H9 (cell line): ENCODE measurements around the gene PDE1C. TPM values are rescaled to one million over a fixed set of nuclear protein-coding genes. Genes with fewer than 3 reads are reported as not detected.

ENCODE experiments used
- DNase-seq: peaks from one replicate; pipeline ENCODE4 v3.0.0-alpha.2; 2017
- H2AFZ ChIP-seq: one replicate; pipeline ENCODE4 v1.6.1; 2013; ENCODE audit warnings: mild to moderate bottlenecking, low read length, control low read depth, moderate library complexity
- H2AK5ac ChIP-seq: 2 replicates; pipeline ENCODE4 v1.6.1; 2013; ENCODE audit warnings: low read length, control low read depth, mixed read lengths; ENCODE audit not compliant: insufficient read length
- H2BK120ac ChIP-seq: one replicate; pipeline ENCODE4 v1.6.1; 2013; ENCODE audit warnings: low read depth, mild to moderate bottlenecking, low read length, control low read depth, inconsistent platforms; ENCODE audit not compliant: poor library complexity, severe bottlenecking
- H2BK12ac ChIP-seq: 2 replicates; pipeline ENCODE4 v1.6.1; 2013; ENCODE audit warnings: low read length, control low read depth, mixed read lengths, low read depth; ENCODE audit not compliant: insufficient read length
- H2BK15ac ChIP-seq: 2 replicates; pipeline ENCODE4 v1.6.1; 2013; ENCODE audit warnings: low read depth, low read length, control low read depth
- H2BK20ac ChIP-seq: one replicate; pipeline ENCODE4 v1.6.1; 2013; ENCODE audit warnings: low read depth, mild to moderate bottlenecking, low read length, control low read depth, inconsistent platforms; ENCODE audit not compliant: poor library complexity, severe bottlenecking
- H2BK5ac ChIP-seq: 2 replicates; pipeline ENCODE4 v1.6.1; 2013; ENCODE audit warnings: low read length, control low read depth, mixed read lengths; ENCODE audit not compliant: insufficient read length
- H3K14ac ChIP-seq: 2 replicates; pipeline ENCODE4 v1.6.1; 2013; ENCODE audit warnings: low read length, control low read depth; ENCODE audit not compliant: insufficient read depth
- H3K18ac ChIP-seq: 2 replicates; pipeline ENCODE4 v1.6.1; 2013; ENCODE audit warnings: low read depth, mild to moderate bottlenecking, mixed read lengths, low read length, control low read depth; ENCODE audit not compliant: insufficient read length
- H3K23ac ChIP-seq: 2 replicates; pipeline ENCODE4 v1.6.1; 2013; ENCODE audit warnings: low read length, control low read depth, mixed read lengths, low read depth; ENCODE audit not compliant: insufficient read length
- H3K23me2 ChIP-seq: 2 replicates; pipeline ENCODE4 v1.6.1; 2013; ENCODE audit warnings: low read depth, mild to moderate bottlenecking, mixed read lengths, low read length, control low read depth; ENCODE audit not compliant: insufficient read length, poor library complexity, severe bottlenecking
- H3K27ac ChIP-seq: 2 replicates; pipeline ENCODE4 v1.5.1; 2013; ENCODE audit warnings: low read length, control low read depth, mixed read lengths, low read depth; ENCODE audit not compliant: insufficient read length
- H3K27me3 ChIP-seq: 2 replicates; pipeline ENCODE4 v1.6.1; 2013; ENCODE audit warnings: low read length, control low read depth, inconsistent platforms; ENCODE audit not compliant: insufficient read depth
- H3K4ac ChIP-seq: 2 replicates; pipeline ENCODE4 v1.6.1; 2013; ENCODE audit warnings: low read depth, mild to moderate bottlenecking, control low read depth, inconsistent platforms, low read length, moderate library complexity
- H3K4me1 ChIP-seq: 2 replicates; pipeline ENCODE4 v1.6.1; 2013; ENCODE audit warnings: low read length, control low read depth, inconsistent platforms; ENCODE audit not compliant: insufficient read depth
- H3K4me2 ChIP-seq: 2 replicates; pipeline ENCODE4 v1.6.1; 2013; ENCODE audit warnings: low read length, control low read depth, mixed read lengths; ENCODE audit not compliant: insufficient read length, insufficient read depth
- H3K56ac ChIP-seq: 2 replicates; pipeline ENCODE4 v1.6.1; 2013; ENCODE audit warnings: low read depth, mild to moderate bottlenecking, mixed read lengths, low read length, control low read depth; ENCODE audit not compliant: insufficient read length
- H3K79me1 ChIP-seq: 2 replicates; pipeline ENCODE4 v1.6.1; 2013; ENCODE audit warnings: low read depth, mild to moderate bottlenecking, moderate library complexity, low read length, control low read depth, inconsistent platforms; ENCODE audit not compliant: insufficient read depth, poor library complexity, severe bottlenecking
- H3K79me2 ChIP-seq: 2 replicates; pipeline ENCODE4 v1.6.1; 2013; ENCODE audit warnings: low read length, control low read depth, inconsistent platforms; ENCODE audit not compliant: insufficient read depth
- H3K9ac ChIP-seq: 2 replicates; pipeline ENCODE4 v1.6.1; 2013; ENCODE audit warnings: low read length, control low read depth, mixed read lengths; ENCODE audit not compliant: insufficient read length; ENCODE audit errors: extremely low read depth
- H3K9me3 ChIP-seq: one replicate; pipeline ENCODE4 v1.6.1; 2013; ENCODE audit warnings: low read depth, low read length, inconsistent platforms; ENCODE audit not compliant: control insufficient read depth
- H3T11ph ChIP-seq: one replicate; pipeline ENCODE4 v1.6.1; 2013; ENCODE audit warnings: mild to moderate bottlenecking, low read length, control low read depth, inconsistent platforms
- H4K20me1 ChIP-seq: one replicate; pipeline ENCODE4 v1.6.1; 2013; ENCODE audit not compliant: control insufficient read depth, insufficient read length, insufficient read depth
- H4K5ac ChIP-seq: 2 replicates; pipeline ENCODE4 v1.6.1; 2013; ENCODE audit warnings: low read depth, mild to moderate bottlenecking, mixed read lengths, low read length, control low read depth; ENCODE audit not compliant: insufficient read length
- H4K8ac ChIP-seq: replicated peaks from 2 replicates; pipeline ENCODE4 v1.6.1; 2013; ENCODE audit warnings: low read length, control low read depth, mixed read lengths, low read depth; ENCODE audit not compliant: insufficient read length
- H4K91ac ChIP-seq: 2 replicates; pipeline ENCODE4 v1.6.1; 2013; ENCODE audit warnings: low read depth, mild to moderate bottlenecking, moderate library complexity, mixed read lengths, low read length, control low read depth; ENCODE audit not compliant: insufficient read length
- H3K27ac Mint-ChIP-seq, 3 experiments: 2 replicates in 2 of 3; 3 replicates in 1 of 3; pipeline ENCODE4 v1.8.0; 2020 to 2021; ENCODE audit warnings: mixed read lengths in 3 of 3, mild to moderate bottlenecking in 1 of 3, moderate library complexity in 1 of 3
- H3K27me3 Mint-ChIP-seq: 2 replicates; pipeline ENCODE4 v1.8.0; 2021; ENCODE audit warnings: low read depth, mild to moderate bottlenecking, moderate library complexity, mixed read lengths
- H3K36me3 Mint-ChIP-seq, 3 experiments: 2 replicates in 2 of 3; 3 replicates in 1 of 3; pipeline ENCODE4 v1.8.0; 2020 to 2021; ENCODE audit warnings: low read depth in 3 of 3, mixed read lengths in 3 of 3; ENCODE audit not compliant: insufficient read depth in 1 of 3
- H3K4me1 Mint-ChIP-seq, 2 experiments: 2 replicates each; pipeline ENCODE4 v1.8.0; 2020; ENCODE audit warnings: mixed read lengths in 2 of 2
- H3K4me3 Mint-ChIP-seq, 2 experiments: 2 replicates in 1 of 2; 3 replicates in 1 of 2; pipeline ENCODE4 v1.8.0; 2020 to 2021; ENCODE audit warnings: mild to moderate bottlenecking in 2 of 2, mixed read lengths in 2 of 2, moderate library complexity in 1 of 2
- H3K9me3 Mint-ChIP-seq, 2 experiments: 2 replicates in 1 of 2; 3 replicates in 1 of 2; pipeline ENCODE4 v1.8.0; 2020; ENCODE audit warnings: mild to moderate bottlenecking in 2 of 2, mixed read lengths in 2 of 2, moderate library complexity in 1 of 2
- WGBS: extraction: QIAGEN DNeasy Blood & Tissue Kit; methylation state at CpG from one replicate; pipeline ENCODE4 v1.1.7; 2013; ENCODE audit warnings: missing lambda C conversion rate, low lambda C conversion rate, mixed read lengths; ENCODE audit not compliant: insufficient read length; ENCODE audit errors: extremely low coverage; 5-methylcytosine and 5-hydroxymethylcytosine counted together
- total RNA-seq: library from RNA; stranded (reverse); gene quantifications from 2 replicates; pipeline ENCODE4 v1.2.1, GENCODE V29; 2021
- TF ChIP-seq, protein P1 (sequence below): fragments of 200-600 bp; sonication (generic); conservative IDR thresholded peaks from 3 replicates; pipeline ENCODE4 v1.8.0; 2021; ENCODE audit warnings: antibody characterized with exemption, mild to moderate bottlenecking

PDE1C gene
- total RNA-seq, 1 experiment from 2014 or later = 0.17 TPM

DNA sequence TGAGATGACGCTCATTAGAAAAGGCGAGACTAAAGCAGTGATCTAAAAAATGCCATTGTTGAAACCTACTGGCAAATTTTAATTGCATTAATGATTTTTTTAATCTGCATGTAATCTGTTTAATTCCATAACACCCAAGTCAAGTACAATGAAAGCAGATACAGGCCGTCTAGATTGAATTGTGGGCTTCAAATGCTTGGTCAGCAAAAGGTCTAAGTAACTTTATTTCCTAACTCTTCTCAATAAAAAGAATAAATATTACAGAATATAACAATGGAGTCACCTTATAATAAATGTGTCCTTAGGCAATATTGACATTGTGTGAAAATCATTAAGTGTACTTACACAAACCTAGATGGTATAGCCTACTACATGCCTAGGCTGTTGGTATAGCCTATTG is 20.6 kb downstream of the PDE1C start:
- Histone ChIP-seq H2BK5ac (no peak overlapping the region), H2BK15ac (no peak overlapping the region), H2AFZ (no peak overlapping the region), H2BK120ac (no peak overlapping the region), H3K4me1 (no peaks in the 10 kb centered on the region), H3T11ph (no peak overlapping the region), H2BK12ac (no peak overlapping the region), H3K23ac (no peak overlapping the region), H3K23me2 (peaks cover 2% of the 10 kb centered on the region), H4K91ac (no peak overlapping the region), H3K14ac (no peak overlapping the region), H3K9me3 (no peaks in the 10 kb centered on the region), H3K27me3 (no peaks in the 10 kb centered on the region; the same call in 1 of the 2 replicates), H3K9ac (no peak overlapping the region), H4K8ac (no peak overlapping the region), H3K4ac (no peak overlapping the region), H3K4me2 (no peak overlapping the region), H4K5ac (no peak overlapping the region), H2AK5ac (no peak overlapping the region), H3K79me2 (no peaks in the 10 kb centered on the region), H3K56ac (no peak overlapping the region), H4K20me1 (no peaks in the 10 kb centered on the region), H2BK20ac (no peak overlapping the region), H3K79me1 (no peaks in the 10 kb centered on the region), H3K27ac (no peak overlapping the region), H3K18ac (no peak overlapping the region)
- peaks cover 6 to 7% of the 10 kb centered on the region in 2 experiments for H3K4me1 Mint-ChIP-seq
- TF ChIP-seq, protein P1, sequence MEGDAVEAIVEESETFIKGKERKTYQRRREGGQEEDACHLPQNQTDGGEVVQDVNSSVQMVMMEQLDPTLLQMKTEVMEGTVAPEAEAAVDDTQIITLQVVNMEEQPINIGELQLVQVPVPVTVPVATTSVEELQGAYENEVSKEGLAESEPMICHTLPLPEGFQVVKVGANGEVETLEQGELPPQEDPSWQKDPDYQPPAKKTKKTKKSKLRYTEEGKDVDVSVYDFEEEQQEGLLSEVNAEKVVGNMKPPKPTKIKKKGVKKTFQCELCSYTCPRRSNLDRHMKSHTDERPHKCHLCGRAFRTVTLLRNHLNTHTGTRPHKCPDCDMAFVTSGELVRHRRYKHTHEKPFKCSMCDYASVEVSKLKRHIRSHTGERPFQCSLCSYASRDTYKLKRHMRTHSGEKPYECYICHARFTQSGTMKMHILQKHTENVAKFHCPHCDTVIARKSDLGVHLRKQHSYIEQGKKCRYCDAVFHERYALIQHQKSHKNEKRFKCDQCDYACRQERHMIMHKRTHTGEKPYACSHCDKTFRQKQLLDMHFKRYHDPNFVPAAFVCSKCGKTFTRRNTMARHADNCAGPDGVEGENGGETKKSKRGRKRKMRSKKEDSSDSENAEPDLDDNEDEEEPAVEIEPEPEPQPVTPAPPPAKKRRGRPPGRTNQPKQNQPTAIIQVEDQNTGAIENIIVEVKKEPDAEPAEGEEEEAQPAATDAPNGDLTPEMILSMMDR = no peak
- peaks cover 26% of the 10 kb centered on the region for H3K27me3 Mint-ChIP-seq
- H3K36me3 Mint-ChIP-seq = no peaks in the 10 kb centered on the region
- H3K27ac Mint-ChIP-seq = no peak overlapping the region
- H3K9me3 Mint-ChIP-seq = no peaks in the 10 kb centered on the region; a peak in 1 of 5 replicates
- no peak for DNase-seq
- no CpG with 5 or more reads among the region's 3 CpGs for WGBS
- no peak overlapping the region for H3K4me3 Mint-ChIP-seq
